ENCODE results near the gene SLC22A23. TPM values are rescaled to one million over a fixed set of nuclear protein-coding genes. Genes with fewer than 3 reads are reported as not detected.

The SLC22A23 gene
- total RNA-seq, 2 donors from 2014 or later = 53.1 to 129 TPM

- peaks cover 2% of the 10 kb centered on the region for H3K4me1 ChIP-seq (replicated peaks)
- H3K36me3 ChIP-seq = no peaks in the 10 kb centered on the region
- H3K4me3 ChIP-seq = no peak overlapping the region
- no peaks in the 10 kb centered on the region for H3K27me3 ChIP-seq (replicated peaks; ENCODE audit: insufficient read depth)
- no peaks in the 10 kb centered on the region for H3K9me3 ChIP-seq
- peak overlapping the region in 1 of 2 donors; percentile 21 for H3K27ac ChIP-seq
- WGBS = 20% methylated on average over 10 of the region's 10 CpGs
- TF ChIP-seq CTCF (IDR thresholded peaks at IDR 0.05) (no peak), POLR2AphosphoS5 (IDR thresholded peaks at IDR 0.05) (peak; percentile 24), POLR2A (IDR thresholded peaks at IDR 0.05) (no peak)
- DNase-seq (ENCODE audit: low spot score) = peak; percentile 31
- intact Hi-C loops (cut with DNase I) = no loop called here
Measured at GRCh38 chr6:3427687-3428085, 29.2 kb downstream of the SLC22A23 start.

- TF ChIP-seq CTCF (IDR thresholded peaks at IDR 0.05) (no peak), POLR2A (IDR thresholded peaks at IDR 0.05) (no peak), POLR2AphosphoS5 (IDR thresholded peaks at IDR 0.05) (no peak)
- Histone ChIP-seq H3K4me1 (replicated peaks) (peaks cover 2% of the 10 kb centered on the region), H3K4me3 (no peak overlapping the region), H3K27me3 (replicated peaks; ENCODE audit: insufficient read depth) (no peaks in the 10 kb centered on the region), H3K9me3 (no peaks in the 10 kb centered on the region), H3K36me3 (no peaks in the 10 kb centered on the region), H3K27ac (no peak overlapping the region)
- DNase-seq (ENCODE audit: low spot score) = no peak
- intact Hi-C loops (cut with DNase I) = no loop called here
- WGBS = 63% methylated on average over 20 of the region's 20 CpGs
Measured at GRCh38 chr6:3426927-3427686, 29.7 kb downstream of the SLC22A23 start.

- Histone ChIP-seq H3K9me3 (no peaks in the 10 kb centered on the region), H3K36me3 (no peaks in the 10 kb centered on the region), H3K27ac (no peak overlapping the region), H3K4me3 (no peak overlapping the region), H3K27me3 (replicated peaks; ENCODE audit: insufficient read depth) (no peaks in the 10 kb centered on the region), H3K4me1 (replicated peaks) (peaks cover 2% of the 10 kb centered on the region)
- TF ChIP-seq CTCF (IDR thresholded peaks at IDR 0.05) (no peak), POLR2AphosphoS5 (IDR thresholded peaks at IDR 0.05) (no peak), POLR2A (IDR thresholded peaks at IDR 0.05) (no peak)
- intact Hi-C loops (cut with DNase I) = no loop called here
- 71% methylated on average over 3 of the region's 3 CpGs for WGBS
- DNase-seq (ENCODE audit: low spot score) = no peak
Measured at GRCh38 chr6:3426091-3426926, 30.5 kb downstream of the SLC22A23 start.

- TF ChIP-seq CTCF (IDR thresholded peaks at IDR 0.05) (no peak), POLR2A (IDR thresholded peaks at IDR 0.05) (no peak), POLR2AphosphoS5 (IDR thresholded peaks at IDR 0.05) (no peak)
- Histone ChIP-seq H3K4me1 (replicated peaks) (peaks cover 2% of the 10 kb centered on the region), H3K4me3 (no peak overlapping the region), H3K27ac (no peak overlapping the region), H3K36me3 (no peaks in the 10 kb centered on the region), H3K9me3 (no peaks in the 10 kb centered on the region), H3K27me3 (replicated peaks; ENCODE audit: insufficient read depth) (no peaks in the 10 kb centered on the region)
- WGBS = 89% methylated on average over 2 of the region's 2 CpGs
- no peak for DNase-seq (ENCODE audit: low spot score)
- intact Hi-C loops (cut with DNase I) = no loop called here
Measured at GRCh38 chr6:3425574-3425973, 31.3 kb downstream of the SLC22A23 start.
